ENCODE measurements around the gene MAL.
"Not testable (repeated sequence)": the region's sequence is repeated elsewhere in the genome, so short reads cannot be mapped to it uniquely, and the experiment has no call there.

The MAL gene

GRCh38 chr2:95074663-95075439 is 49.3 kb downstream of the MAL start:
- Mint-ChIP-seq H3K9me3 (no peaks in the 10 kb centered on the region), H3K4me3 (peak overlapping the region; percentile 91), H3K36me3 (ENCODE audit: low read depth) (peaks cover 11% of the 10 kb centered on the region), H3K27ac (peak overlapping the region; percentile 95), H3K4me1 (ENCODE audit: low read depth) (peaks cover 70% of the 10 kb centered on the region), H3K27me3 (ENCODE audit: low read depth) (no peaks in the 10 kb centered on the region)
- peak; percentile 76 for DNase-seq (ENCODE audit: low spot score)

- H3K36me3 Mint-ChIP-seq (ENCODE audit: low read depth) = peaks cover 11% of the 10 kb centered on the region
- peak overlapping the region; percentile 95 for H3K27ac Mint-ChIP-seq
- no peaks in the 10 kb centered on the region for H3K27me3 Mint-ChIP-seq (ENCODE audit: low read depth)
- peaks cover 75% of the 10 kb centered on the region for H3K4me1 Mint-ChIP-seq (ENCODE audit: low read depth)
- H3K9me3 Mint-ChIP-seq = no peaks in the 10 kb centered on the region
- DNase-seq (ENCODE audit: low spot score) = no peak
- H3K4me3 Mint-ChIP-seq = peak overlapping the region; percentile 91
These were observed 50.1 kb downstream of the MAL start for GRCh38 chr2:95075440-95076132.

- H3K27me3 Mint-ChIP-seq (ENCODE audit: low read depth) = no peaks in the 10 kb centered on the region
- peaks cover 70% of the 10 kb centered on the region for H3K4me1 Mint-ChIP-seq (ENCODE audit: low read depth)
- no peaks in the 10 kb centered on the region for H3K9me3 Mint-ChIP-seq
- H3K27ac Mint-ChIP-seq = peak overlapping the region; percentile 95
- H3K36me3 Mint-ChIP-seq (ENCODE audit: low read depth) = peaks cover 11% of the 10 kb centered on the region
- DNase-seq (ENCODE audit: low spot score) = peak; percentile 86
- H3K4me3 Mint-ChIP-seq = peak overlapping the region; percentile 91
These were observed 51.4 kb downstream of the MAL start for GRCh38 chr2:95076705-95077529.

GRCh38 chr2:95077530-95077825 is 52.0 kb downstream of the MAL start:
- Mint-ChIP-seq H3K27me3 (ENCODE audit: low read depth) (no peaks in the 10 kb centered on the region), H3K36me3 (ENCODE audit: low read depth) (peaks cover 11% of the 10 kb centered on the region), H3K4me1 (ENCODE audit: low read depth) (peaks cover 66% of the 10 kb centered on the region), H3K4me3 (peak overlapping the region; percentile 51), H3K27ac (peak overlapping the region; percentile 76), H3K9me3 (no peaks in the 10 kb centered on the region)
- DNase-seq (ENCODE audit: low spot score) = no peak

GRCh38 chr2:95077861-95078603 is 52.5 kb downstream of the MAL start:
- peaks cover 10% of the 10 kb centered on the region for H3K36me3 Mint-ChIP-seq (ENCODE audit: low read depth)
- peak overlapping the region; percentile 76 for H3K27ac Mint-ChIP-seq

GRCh38 chr2:95079199-95079683 is 53.7 kb downstream of the MAL start:
- H3K4me3 Mint-ChIP-seq = peak overlapping the region; percentile 46
- no peaks in the 10 kb centered on the region for H3K9me3 Mint-ChIP-seq
- DNase-seq (ENCODE audit: low spot score) = peak; percentile 61
- peaks cover 10% of the 10 kb centered on the region for H3K36me3 Mint-ChIP-seq (ENCODE audit: low read depth)
- H3K27ac Mint-ChIP-seq = peak overlapping the region; percentile 78
- H3K4me1 Mint-ChIP-seq (ENCODE audit: low read depth) = peaks cover 49% of the 10 kb centered on the region
- H3K27me3 Mint-ChIP-seq (ENCODE audit: low read depth) = no peaks in the 10 kb centered on the region

More at GRCh38 chr2:95077861-95078603, 52.5 kb downstream of the MAL start:
- DNase-seq (ENCODE audit: low spot score) = no peak
- no peaks in the 10 kb centered on the region for H3K9me3 Mint-ChIP-seq
- no peaks in the 10 kb centered on the region for H3K27me3 Mint-ChIP-seq (ENCODE audit: low read depth)
- peak overlapping the region; percentile 52 for H3K4me3 Mint-ChIP-seq
- H3K4me1 Mint-ChIP-seq (ENCODE audit: low read depth) = peaks cover 61% of the 10 kb centered on the region

GRCh38 chr2:95082477-95082876 is 57.0 kb downstream of the MAL start:
- H3K27ac Mint-ChIP-seq = no peak overlapping the region
- H3K9me3 Mint-ChIP-seq = no peaks in the 10 kb centered on the region
- H3K36me3 Mint-ChIP-seq (ENCODE audit: low read depth) = peaks cover 25% of the 10 kb centered on the region
- H3K4me3 Mint-ChIP-seq = no peak overlapping the region
- DNase-seq (ENCODE audit: low spot score) = no peak
- H3K4me1 Mint-ChIP-seq (ENCODE audit: low read depth) = peaks cover 26% of the 10 kb centered on the region
- no peaks in the 10 kb centered on the region for H3K27me3 Mint-ChIP-seq (ENCODE audit: low read depth)

GRCh38 chr2:95086017-95086416 is 60.5 kb downstream of the MAL start:
- Mint-ChIP-seq H3K4me1 (ENCODE audit: low read depth) (no peaks in the 10 kb centered on the region), H3K27ac (no peak overlapping the region), H3K4me3 (no peak overlapping the region), H3K27me3 (ENCODE audit: low read depth) (no peaks in the 10 kb centered on the region), H3K9me3 (no peaks in the 10 kb centered on the region), H3K36me3 (ENCODE audit: low read depth) (peaks cover 38% of the 10 kb centered on the region)
- DNase-seq (ENCODE audit: low spot score) = no peak

GRCh38 chr2:95087379-95087778 is 61.9 kb downstream of the MAL start:
- Mint-ChIP-seq H3K4me1 (ENCODE audit: low read depth) (no peaks in the 10 kb centered on the region), H3K4me3 (no peak overlapping the region), H3K27me3 (ENCODE audit: low read depth) (no peaks in the 10 kb centered on the region), H3K27ac (no peak overlapping the region), H3K9me3 (no peaks in the 10 kb centered on the region), H3K36me3 (ENCODE audit: low read depth) (peaks cover 45% of the 10 kb centered on the region)
- DNase-seq (ENCODE audit: low spot score) = no peak

GRCh38 chr2:95091885-95092555 is 66.5 kb downstream of the MAL start:
- Mint-ChIP-seq H3K4me3 (no peak overlapping the region), H3K4me1 (ENCODE audit: low read depth) (peaks cover 18% of the 10 kb centered on the region), H3K36me3 (ENCODE audit: low read depth) (peaks cover 57% of the 10 kb centered on the region), H3K27ac (no peak overlapping the region), H3K9me3 (no peaks in the 10 kb centered on the region), H3K27me3 (ENCODE audit: low read depth) (no peaks in the 10 kb centered on the region)
- DNase-seq (ENCODE audit: low spot score) = no peak

GRCh38 chr2:95098273-95098672 is 72.8 kb downstream of the MAL start:
- not testable (repeated sequence) for H3K27me3 Mint-ChIP-seq (ENCODE audit: low read depth); H3K4me3 Mint-ChIP-seq; H3K9me3 Mint-ChIP-seq; DNase-seq (ENCODE audit: low spot score); H3K27ac Mint-ChIP-seq
- H3K36me3 Mint-ChIP-seq (ENCODE audit: low read depth) = peaks cover 78% of the 10 kb centered on the region
- H3K4me1 Mint-ChIP-seq (ENCODE audit: low read depth) = peaks cover 18% of the 10 kb centered on the region

GRCh38 chr2:95099910-95100309 is 74.4 kb downstream of the MAL start:
- Mint-ChIP-seq H3K4me1 (ENCODE audit: low read depth) (peaks cover 8% of the 10 kb centered on the region), H3K4me3 (no peak overlapping the region), H3K27me3 (ENCODE audit: low read depth) (no peaks in the 10 kb centered on the region), H3K27ac (no peak overlapping the region), H3K36me3 (ENCODE audit: low read depth) (peaks cover 71% of the 10 kb centered on the region), H3K9me3 (peaks cover 5% of the 10 kb centered on the region)
- DNase-seq (ENCODE audit: low spot score) = no peak
